GM23338 (cell line): ENCODE data around the gene SYT5. TPM values are rescaled to one million over a fixed set of nuclear protein-coding genes. Genes with fewer than 3 reads are reported as not detected.
A peak's percentile ranks its signal among the peaks of the same experiment; 100 is the strongest.

Experiments used
- ATAC-seq: fragments of 200-7000 bp; cut with Tn5 transposase; 3 replicates; pipeline ENCODE4 v1.9.1; 2020
- DNase-seq: peaks from one replicate; pipeline ENCODE4 v3.0.0-alpha.2; 2015; ENCODE audit warnings: low spot score
- H2AFZ ChIP-seq: fragments of 200-600 bp; sonication (generic); 2 replicates; pipeline ENCODE4 v1.8.0; 2016; ENCODE audit warnings: antibody characterized with exemption, mild to moderate bottlenecking, moderate library complexity
- H3F3A ChIP-seq: fragments of 200-600 bp; sonication (generic); replicated peaks from 2 replicates; pipeline ENCODE4 v1.8.0; 2017; ENCODE audit warnings: antibody characterized with exemption, mixed run types, low read depth
- H3K27ac ChIP-seq: fragments of 200-600 bp; sonication (generic); 2 replicates; pipeline ENCODE4 v1.6.1; 2016; ENCODE audit warnings: low read depth
- H3K27me3 ChIP-seq: fragments of 200-600 bp; sonication (generic); 2 replicates; pipeline ENCODE4 v1.8.0; 2016; ENCODE audit warnings: mild to moderate bottlenecking, mixed run types, moderate library complexity; ENCODE audit not compliant: insufficient read depth
- H3K36me3 ChIP-seq: fragments of 200-600 bp; sonication (generic); 2 replicates; pipeline ENCODE4 v1.8.0; 2016; ENCODE audit warnings: mild to moderate bottlenecking; ENCODE audit not compliant: insufficient read depth
- H3K4me1 ChIP-seq: fragments of 200-600 bp; sonication (generic); 2 replicates; pipeline ENCODE4 v1.8.0; 2016; ENCODE audit warnings: mild to moderate bottlenecking, moderate library complexity; ENCODE audit not compliant: insufficient read depth
- H3K4me2 ChIP-seq: fragments of 200-600 bp; sonication (generic); 2 replicates; pipeline ENCODE4 v1.7.1; 2017; ENCODE audit warnings: mixed run types
- H3K4me3 ChIP-seq: fragments of 200-600 bp; sonication (generic); 2 replicates; pipeline ENCODE4 v1.6.1; 2016; ENCODE audit warnings: mixed run types
- H3K79me2 ChIP-seq: fragments of 200-600 bp; sonication (generic); replicated peaks from 2 replicates; pipeline ENCODE4 v1.8.0; 2017; ENCODE audit warnings: mild to moderate bottlenecking; ENCODE audit not compliant: insufficient read depth
- H3K9me2 ChIP-seq: fragments of 200-600 bp; sonication (generic); 2 replicates; pipeline ENCODE4 v1.8.0; 2017; ENCODE audit not compliant: insufficient read depth
- H4K20me1 ChIP-seq: fragments of 200-600 bp; sonication (generic); replicated peaks from 2 replicates; pipeline ENCODE4 v1.8.0; 2017; ENCODE audit warnings: mild to moderate bottlenecking; ENCODE audit not compliant: insufficient read depth
- H3K27ac Mint-ChIP-seq: 2 replicates; pipeline ENCODE4 v1.8.0; 2020; ENCODE audit warnings: inconsistent platforms, mild to moderate bottlenecking, moderate library complexity, mixed read lengths
- H3K27me3 Mint-ChIP-seq: 3 replicates; pipeline ENCODE4 v1.8.0; 2022; ENCODE audit warnings: low read depth, mild to moderate bottlenecking, moderate library complexity, mixed read lengths, inconsistent platforms; ENCODE audit not compliant: insufficient read depth, poor library complexity
- H3K36me3 Mint-ChIP-seq: 3 replicates; pipeline ENCODE4 v1.8.0; 2021; ENCODE audit warnings: low read depth, mild to moderate bottlenecking, inconsistent platforms, moderate library complexity, mixed read lengths
- H3K4me1 Mint-ChIP-seq: 3 replicates; pipeline ENCODE4 v1.8.0; 2020; ENCODE audit warnings: mild to moderate bottlenecking, inconsistent platforms, mixed read lengths
- H3K4me3 Mint-ChIP-seq: 3 replicates; pipeline ENCODE4 v1.8.0; 2021; ENCODE audit warnings: moderate library complexity, mild to moderate bottlenecking, inconsistent platforms, mixed read lengths
- H3K9me3 Mint-ChIP-seq: 3 replicates; pipeline ENCODE4 v1.8.0; 2020; ENCODE audit warnings: moderate library complexity, mild to moderate bottlenecking, inconsistent platforms, mixed read lengths
- CREB1 ChIP-seq: fragments of 250-450 bp; sonication (Bioruptor Pico); IDR thresholded peaks from 2 replicates; pipeline ENCODE4 v1.5.0; 2020; ENCODE audit warnings: low read depth, mild to moderate bottlenecking, moderate library complexity
- POLR2AphosphoS5 ChIP-seq: IDR thresholded peaks from 2 replicates; pipeline ENCODE4 v1.6.1; 2016; ENCODE audit warnings: antibody characterized with exemption, low read depth
- polyA plus RNA-seq: library from polyadenylated mRNA; unstranded; fragments of >200 nt; fragmentation: Nextera tagmentation; extraction: Ambion mirVana; gene quantifications from 2 replicates; pipeline ENCODE4 v1.2.1, GENCODE V29; 2016
- total RNA-seq: library from RNA; depleted of rRNA; stranded (reverse); fragments of >200 nt; shearing (Covaris generic); gene quantifications from 2 replicates; pipeline ENCODE4 v1.2.3, GENCODE V29; 2014
- TF ChIP-seq, protein P1 (sequence below): IDR thresholded peaks from one replicate; pipeline ENCODE4 v1.6.1; 2018; ENCODE audit warnings: antibody characterized with exemption; ENCODE audit not compliant: unreplicated experiment
- TF ChIP-seq, protein P2 (sequence below), 2 experiments: fragments of 200-600 bp in 1 of 2; sonication (generic) in 1 of 2; conservative IDR thresholded peaks; 2 replicates each; pipeline versions ENCODE4 v1.5.1 to v1.6.1; 2016 to 2017; ENCODE audit warnings: antibody characterized with exemption in 2 of 2, low read depth in 2 of 2, mild to moderate bottlenecking in 2 of 2, moderate library complexity in 1 of 2

The SYT5 gene
- total and polyA plus RNA-seq, 2 experiments from 2014 or later: 2.1 to 4.7 TPM

DNA sequence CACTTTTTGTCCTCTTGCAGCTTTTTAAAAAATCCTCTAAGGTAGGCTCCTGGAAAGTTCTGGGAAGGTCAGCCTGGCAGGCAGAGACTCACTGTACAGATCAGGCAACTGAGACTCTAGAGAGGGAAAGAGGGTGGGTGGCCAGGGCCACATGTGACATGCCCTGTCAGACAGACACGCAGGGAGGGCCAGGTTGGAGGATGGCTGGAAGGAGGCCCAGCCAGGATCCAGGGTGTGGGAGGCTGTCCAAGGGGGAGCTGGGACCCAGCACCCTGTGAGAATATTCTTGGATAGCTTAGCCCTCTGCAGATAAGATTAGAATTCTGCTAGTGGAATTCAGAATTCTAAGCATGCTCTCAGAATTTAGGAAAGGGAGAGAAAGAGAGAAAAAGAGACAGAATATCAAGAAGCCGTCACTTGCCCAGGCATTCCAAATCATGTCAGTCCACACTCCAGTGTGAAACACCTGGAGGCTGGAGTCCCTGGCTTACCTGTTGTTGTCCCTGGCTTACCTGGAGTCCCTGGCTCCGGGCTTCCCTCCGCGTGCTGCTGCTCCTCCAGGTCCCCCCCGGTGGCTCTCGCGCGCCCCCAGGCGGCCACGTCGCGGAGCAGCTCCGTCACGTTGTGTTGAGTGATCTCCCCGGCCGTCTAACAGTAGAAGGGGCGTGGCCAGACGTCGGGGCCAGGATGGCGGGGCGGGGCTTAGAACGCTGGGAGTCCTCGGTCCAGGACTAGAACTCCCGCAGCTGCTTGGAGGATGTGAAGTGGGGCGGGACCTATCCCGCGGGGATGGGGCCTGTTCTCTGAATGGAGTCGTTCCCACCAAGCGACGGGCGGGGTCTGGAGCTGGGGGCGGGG is 19.7 kb downstream of the SYT5 start:
- H3K27me3 ChIP-seq: peaks cover 32% of the 10 kb centered on the region
- H3K79me2 ChIP-seq: no peaks in the 10 kb centered on the region
- H3K36me3 Mint-ChIP-seq: no peaks in the 10 kb centered on the region; the same call in 2 of the 3 replicates
- H3K36me3 ChIP-seq: no peaks in the 10 kb centered on the region
- DNase-seq (peak; percentile 100), ATAC-seq (peak; percentile 60)
- peaks cover 47% of the 10 kb centered on the region for H3K27me3 Mint-ChIP-seq
- H3K9me2 ChIP-seq: no peaks in the 10 kb centered on the region
- no peaks in the 10 kb centered on the region for H3K9me3 Mint-ChIP-seq
- H4K20me1 ChIP-seq: no peaks in the 10 kb centered on the region
- peak overlapping the region; percentile 85 for H2AFZ ChIP-seq
- H3K4me1 ChIP-seq: peaks cover 30% of the 10 kb centered on the region
- peak overlapping the region; percentile 53; the same call in 2 of the 3 replicates for H3K4me3 Mint-ChIP-seq
- H3K4me2 ChIP-seq: peak overlapping the region; percentile 86
- no peak overlapping the region for H3K27ac ChIP-seq
- H3K27ac Mint-ChIP-seq: no peak overlapping the region
- TF ChIP-seq CREB1 (peak; percentile 85), POLR2AphosphoS5 (no peak)
- TF ChIP-seq, protein P1, sequence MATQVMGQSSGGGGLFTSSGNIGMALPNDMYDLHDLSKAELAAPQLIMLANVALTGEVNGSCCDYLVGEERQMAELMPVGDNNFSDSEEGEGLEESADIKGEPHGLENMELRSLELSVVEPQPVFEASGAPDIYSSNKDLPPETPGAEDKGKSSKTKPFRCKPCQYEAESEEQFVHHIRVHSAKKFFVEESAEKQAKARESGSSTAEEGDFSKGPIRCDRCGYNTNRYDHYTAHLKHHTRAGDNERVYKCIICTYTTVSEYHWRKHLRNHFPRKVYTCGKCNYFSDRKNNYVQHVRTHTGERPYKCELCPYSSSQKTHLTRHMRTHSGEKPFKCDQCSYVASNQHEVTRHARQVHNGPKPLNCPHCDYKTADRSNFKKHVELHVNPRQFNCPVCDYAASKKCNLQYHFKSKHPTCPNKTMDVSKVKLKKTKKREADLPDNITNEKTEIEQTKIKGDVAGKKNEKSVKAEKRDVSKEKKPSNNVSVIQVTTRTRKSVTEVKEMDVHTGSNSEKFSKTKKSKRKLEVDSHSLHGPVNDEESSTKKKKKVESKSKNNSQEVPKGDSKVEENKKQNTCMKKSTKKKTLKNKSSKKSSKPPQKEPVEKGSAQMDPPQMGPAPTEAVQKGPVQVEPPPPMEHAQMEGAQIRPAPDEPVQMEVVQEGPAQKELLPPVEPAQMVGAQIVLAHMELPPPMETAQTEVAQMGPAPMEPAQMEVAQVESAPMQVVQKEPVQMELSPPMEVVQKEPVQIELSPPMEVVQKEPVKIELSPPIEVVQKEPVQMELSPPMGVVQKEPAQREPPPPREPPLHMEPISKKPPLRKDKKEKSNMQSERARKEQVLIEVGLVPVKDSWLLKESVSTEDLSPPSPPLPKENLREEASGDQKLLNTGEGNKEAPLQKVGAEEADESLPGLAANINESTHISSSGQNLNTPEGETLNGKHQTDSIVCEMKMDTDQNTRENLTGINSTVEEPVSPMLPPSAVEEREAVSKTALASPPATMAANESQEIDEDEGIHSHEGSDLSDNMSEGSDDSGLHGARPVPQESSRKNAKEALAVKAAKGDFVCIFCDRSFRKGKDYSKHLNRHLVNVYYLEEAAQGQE: no peak
- TF ChIP-seq, protein P2, sequence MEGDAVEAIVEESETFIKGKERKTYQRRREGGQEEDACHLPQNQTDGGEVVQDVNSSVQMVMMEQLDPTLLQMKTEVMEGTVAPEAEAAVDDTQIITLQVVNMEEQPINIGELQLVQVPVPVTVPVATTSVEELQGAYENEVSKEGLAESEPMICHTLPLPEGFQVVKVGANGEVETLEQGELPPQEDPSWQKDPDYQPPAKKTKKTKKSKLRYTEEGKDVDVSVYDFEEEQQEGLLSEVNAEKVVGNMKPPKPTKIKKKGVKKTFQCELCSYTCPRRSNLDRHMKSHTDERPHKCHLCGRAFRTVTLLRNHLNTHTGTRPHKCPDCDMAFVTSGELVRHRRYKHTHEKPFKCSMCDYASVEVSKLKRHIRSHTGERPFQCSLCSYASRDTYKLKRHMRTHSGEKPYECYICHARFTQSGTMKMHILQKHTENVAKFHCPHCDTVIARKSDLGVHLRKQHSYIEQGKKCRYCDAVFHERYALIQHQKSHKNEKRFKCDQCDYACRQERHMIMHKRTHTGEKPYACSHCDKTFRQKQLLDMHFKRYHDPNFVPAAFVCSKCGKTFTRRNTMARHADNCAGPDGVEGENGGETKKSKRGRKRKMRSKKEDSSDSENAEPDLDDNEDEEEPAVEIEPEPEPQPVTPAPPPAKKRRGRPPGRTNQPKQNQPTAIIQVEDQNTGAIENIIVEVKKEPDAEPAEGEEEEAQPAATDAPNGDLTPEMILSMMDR (conservative IDR thresholded peaks at IDR 0.05; ENCODE audit: low read depth in 2 of 2): peak; percentile 90 to 100
- peak overlapping the region; percentile 56 for H3K4me3 ChIP-seq
- no peaks in the 10 kb centered on the region for H3F3A ChIP-seq
- H3K4me1 Mint-ChIP-seq: peaks cover 19% of the 10 kb centered on the region

GRCh38 chr19:55158848-55159749 is 21.0 kb downstream of the SYT5 start:
- H3K27ac Mint-ChIP-seq: no peak overlapping the region
- peaks cover 18% of the 10 kb centered on the region for H3K4me1 Mint-ChIP-seq
- Histone ChIP-seq H4K20me1 (no peaks in the 10 kb centered on the region), H3K4me1 (peaks cover 30% of the 10 kb centered on the region), H2AFZ (no peak overlapping the region), H3K27ac (no peak overlapping the region), H3K36me3 (no peaks in the 10 kb centered on the region), H3K79me2 (no peaks in the 10 kb centered on the region), H3K9me2 (no peaks in the 10 kb centered on the region), H3K27me3 (peaks cover 32% of the 10 kb centered on the region), H3K4me2 (peak overlapping the region; percentile 73; the same call in 1 of the 2 replicates), H3F3A (0 out of 2 replicates have a peak, but pooled peaks cover 3% of the 10 kb centered on the region), H3K4me3 (no peak overlapping the region)
- H3K9me3 Mint-ChIP-seq: no peaks in the 10 kb centered on the region; the same call in 2 of the 3 replicates
- H3K27me3 Mint-ChIP-seq: peaks cover 45% of the 10 kb centered on the region
- H3K36me3 Mint-ChIP-seq: peaks cover 6% of the 10 kb centered on the region
- no peak overlapping the region for H3K4me3 Mint-ChIP-seq
- TF ChIP-seq, protein P1: no peak
- peak; percentile 9 for ATAC-seq
- DNase-seq: no peak
